Hippocampal formation (tissue), 2 donors: ENCODE measurements around the gene SCAF1.

ENCODE experiments used
- DNase-seq, 2 donors: peaks; one replicate each; lab custom pipeline; 2025; lab: John Stamatoyannopoulos, UW

Gene SCAF1

DNA sequence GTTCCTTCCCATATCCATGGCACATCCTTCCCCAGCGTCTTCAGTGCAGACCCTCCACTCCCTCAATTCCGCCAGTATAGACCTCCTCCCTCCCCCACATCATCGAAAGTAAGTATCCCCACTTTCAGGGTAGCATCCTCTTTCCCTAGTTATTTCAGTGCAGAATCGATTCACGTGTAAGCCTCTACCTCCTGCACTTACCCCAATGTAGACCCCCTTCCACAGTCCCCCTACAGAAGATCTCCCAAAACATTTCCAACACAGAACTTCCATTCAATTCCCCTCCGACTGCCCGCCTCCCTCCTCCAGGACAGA lies 23.0 kb downstream of the SCAF1 start:
- no peak for DNase-seq

DNA sequence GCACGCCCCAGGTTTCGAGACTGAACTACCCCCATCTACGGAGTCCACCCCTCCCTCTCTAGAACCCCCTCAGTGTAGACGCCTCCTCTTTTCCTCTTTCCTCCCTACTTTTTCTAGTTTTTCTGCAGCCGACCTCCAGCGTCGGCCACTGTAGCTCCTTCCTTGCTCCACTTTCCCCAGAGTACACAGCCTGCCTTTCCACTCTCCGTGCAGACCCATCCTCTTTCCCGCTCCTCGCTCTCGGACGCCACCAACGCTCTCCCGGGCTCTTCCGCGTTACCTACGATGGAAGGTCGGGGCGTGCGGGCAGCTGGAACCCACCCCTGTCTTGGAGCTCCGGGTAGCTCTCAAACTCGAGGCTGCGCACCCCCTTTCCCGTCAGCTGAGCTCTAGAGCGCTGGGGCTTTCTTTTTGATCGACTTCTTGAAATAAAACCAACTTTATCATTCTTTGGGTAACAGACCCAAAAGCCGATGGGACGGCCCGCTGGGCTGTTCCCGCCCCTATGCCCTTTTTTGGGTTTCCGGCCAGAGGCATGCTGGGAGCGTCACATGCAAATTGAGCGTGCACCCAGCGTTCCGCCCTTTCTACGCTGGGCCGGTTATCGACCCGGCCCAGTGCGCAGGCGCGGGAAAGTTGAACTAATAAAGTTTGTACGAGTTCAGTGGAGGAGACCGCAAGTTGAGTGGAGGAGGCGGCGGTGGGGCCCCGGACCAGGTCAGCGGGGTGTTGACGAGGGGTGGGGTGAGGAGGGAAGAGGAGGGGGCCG lies 23.5 kb downstream of the SCAF1 start, which contains the start of the genes BCL2L12 and IRF3:
TSS of gene BCL2L12 (plus strand) at position 583 of the 769 bp plus-strand sequence. CDS start 760 bp downstream, outside the sequence.
TSS of gene IRF3 (minus strand) at position 507 of the 769 bp plus-strand sequence. CDS start 1,019 bp downstream, outside the sequence.
- peak; percentile 90 to 91 for DNase-seq

DNA sequence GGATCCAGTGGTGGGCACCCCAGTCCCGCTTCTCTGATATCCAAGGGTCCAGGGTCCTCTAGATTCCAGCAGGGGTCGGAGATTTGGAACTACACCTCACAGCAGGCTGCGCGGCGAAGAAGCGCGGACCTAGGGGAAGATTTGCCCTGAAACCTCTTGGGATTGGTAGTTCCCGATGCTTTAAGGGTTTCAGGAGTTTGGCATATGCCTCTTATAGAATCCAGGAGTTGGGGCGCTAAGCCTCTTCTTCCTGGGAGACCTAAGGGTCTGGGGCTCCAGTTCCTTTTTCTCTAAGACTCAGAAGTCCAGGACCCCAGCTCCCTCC lies 24.1 kb downstream of the SCAF1 start:
- DNase-seq: no peak

DNA sequence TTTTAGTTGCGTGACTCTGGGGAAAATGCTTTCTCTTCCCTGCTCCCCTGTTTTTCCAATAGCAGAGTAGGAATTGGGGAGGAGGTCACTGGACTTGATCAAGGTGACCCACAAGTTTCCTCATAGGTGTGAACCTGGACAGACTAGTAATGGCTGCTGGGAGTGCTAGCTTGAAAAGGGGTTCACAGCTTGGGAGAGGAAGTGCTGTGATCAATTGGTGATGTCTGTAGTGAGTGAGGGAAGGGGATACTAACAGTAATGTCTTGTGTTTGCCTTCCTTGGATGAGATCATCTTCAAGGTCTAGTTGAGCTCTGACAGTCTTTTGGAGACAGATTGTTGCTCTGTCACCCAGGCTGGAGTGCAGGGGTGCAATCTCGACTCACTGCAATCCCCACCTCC lies 25.5 kb downstream of the SCAF1 start:
- no peak for DNase-seq

DNA sequence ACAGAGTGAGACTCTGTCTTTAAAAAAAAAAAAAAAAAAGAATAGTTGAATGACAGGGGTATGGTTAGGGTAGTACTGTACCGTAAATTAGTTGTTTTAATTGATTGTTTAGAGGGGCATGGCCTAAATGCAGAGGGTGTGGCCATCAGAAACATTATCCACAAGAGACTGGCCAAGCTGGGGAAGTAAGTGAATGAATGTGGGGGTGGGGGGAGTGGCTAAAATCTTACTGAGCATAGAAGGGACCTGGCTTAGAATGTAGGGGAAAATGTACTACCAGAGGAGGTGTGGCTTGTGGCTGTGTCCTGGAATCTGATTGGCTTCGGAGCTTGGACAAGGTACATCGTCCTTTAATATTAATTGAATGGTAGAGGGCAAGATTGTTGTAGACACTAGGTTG lies 27.5 kb downstream of the SCAF1 start:
- no peak for DNase-seq

DNA sequence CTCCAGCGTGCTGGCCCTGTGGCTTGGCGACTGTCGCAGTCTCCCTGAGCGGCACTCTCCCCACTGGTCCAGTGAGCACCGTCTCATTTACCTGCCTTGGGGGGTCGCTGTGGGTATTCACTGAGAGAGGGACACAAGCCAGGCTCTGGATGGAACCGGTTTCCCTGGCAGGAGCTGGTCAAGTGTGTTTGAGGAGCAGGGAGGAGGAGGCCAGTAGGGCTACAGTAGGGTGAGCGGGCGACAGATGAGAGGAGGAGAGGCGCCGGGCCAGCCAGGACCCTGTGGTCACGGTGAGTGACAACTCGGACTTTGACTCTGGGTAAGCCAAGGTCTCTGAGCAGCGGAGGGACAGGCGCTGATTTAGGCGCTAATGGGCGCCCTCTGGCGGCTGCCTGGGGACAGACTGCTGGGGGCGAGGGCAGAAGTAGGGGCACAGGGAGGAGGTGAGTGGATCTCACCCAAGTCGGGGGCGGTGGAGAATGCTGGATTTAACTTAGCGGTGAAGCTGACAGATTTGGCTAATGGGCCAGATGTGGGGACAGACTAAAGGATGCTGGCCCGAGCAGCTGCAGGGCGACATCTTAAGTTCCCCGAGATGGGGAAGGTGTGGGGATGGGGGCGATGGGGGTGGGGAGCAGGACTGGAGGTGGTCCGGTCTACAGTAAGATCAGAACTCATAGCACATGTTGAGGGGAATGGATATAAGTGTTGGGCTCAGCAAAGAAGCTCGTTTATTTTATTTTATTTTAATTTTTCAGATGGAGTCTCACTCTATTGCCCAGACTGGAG lies 30.3 kb downstream of the SCAF1 start:
- DNase-seq: peak; percentile 57 to 67

DNA sequence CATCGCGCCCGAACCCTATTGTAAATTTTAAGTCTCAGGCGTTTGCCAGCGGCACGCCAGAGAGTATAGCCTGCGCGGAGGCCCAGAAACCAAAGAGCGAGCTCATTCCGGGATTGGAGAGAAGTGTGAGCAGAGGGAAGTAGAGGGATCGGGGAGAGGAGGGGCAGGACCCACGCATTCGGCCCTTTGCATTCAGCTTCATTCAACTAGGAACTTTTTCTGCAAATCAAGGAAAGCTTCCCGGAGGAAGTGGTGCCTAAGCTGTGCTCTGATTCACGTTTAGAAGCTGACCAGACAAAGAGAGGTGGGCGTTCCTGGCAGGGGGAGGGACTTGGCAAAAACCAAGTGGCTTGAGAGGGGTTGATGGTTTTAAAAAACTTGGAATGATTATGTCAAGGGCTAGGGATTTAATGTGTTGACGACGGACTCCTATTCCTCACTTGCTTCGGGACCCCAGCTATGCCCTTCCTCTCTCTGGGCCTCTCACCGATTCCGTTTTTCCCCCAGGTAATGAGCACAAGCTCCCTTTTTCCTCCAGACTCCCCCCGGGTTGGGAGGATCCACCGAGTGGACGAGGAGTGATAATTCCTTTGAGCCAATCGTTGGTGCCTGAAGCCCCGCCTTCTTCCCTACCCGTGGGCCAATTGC lies 34.3 kb downstream of the SCAF1 start:
- DNase-seq: peak; percentile 91 to 97

DNA sequence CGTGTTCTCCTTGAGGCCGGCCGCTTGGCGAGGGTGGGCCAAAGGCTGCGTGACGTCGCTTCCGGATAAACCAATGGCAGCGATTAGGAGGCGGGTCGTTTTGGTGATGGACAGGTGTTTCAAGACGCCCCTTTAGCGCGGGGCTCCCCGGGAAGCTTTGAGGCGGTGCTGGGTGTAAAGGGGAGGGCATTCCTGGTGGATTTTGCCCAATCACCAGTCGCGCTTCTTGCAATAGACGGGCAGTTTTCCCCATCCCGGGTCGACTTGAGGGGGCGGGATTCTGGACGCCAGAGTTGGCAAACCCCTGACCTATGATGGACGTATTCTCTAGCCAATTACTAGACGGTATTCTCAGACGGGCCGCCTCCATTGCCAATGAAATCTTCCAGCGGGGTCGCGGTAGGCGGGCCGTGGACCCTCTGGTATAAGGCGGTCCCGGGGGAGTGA lies 34.8 kb downstream of the SCAF1 start:
- DNase-seq: peak; percentile 100

DNA sequence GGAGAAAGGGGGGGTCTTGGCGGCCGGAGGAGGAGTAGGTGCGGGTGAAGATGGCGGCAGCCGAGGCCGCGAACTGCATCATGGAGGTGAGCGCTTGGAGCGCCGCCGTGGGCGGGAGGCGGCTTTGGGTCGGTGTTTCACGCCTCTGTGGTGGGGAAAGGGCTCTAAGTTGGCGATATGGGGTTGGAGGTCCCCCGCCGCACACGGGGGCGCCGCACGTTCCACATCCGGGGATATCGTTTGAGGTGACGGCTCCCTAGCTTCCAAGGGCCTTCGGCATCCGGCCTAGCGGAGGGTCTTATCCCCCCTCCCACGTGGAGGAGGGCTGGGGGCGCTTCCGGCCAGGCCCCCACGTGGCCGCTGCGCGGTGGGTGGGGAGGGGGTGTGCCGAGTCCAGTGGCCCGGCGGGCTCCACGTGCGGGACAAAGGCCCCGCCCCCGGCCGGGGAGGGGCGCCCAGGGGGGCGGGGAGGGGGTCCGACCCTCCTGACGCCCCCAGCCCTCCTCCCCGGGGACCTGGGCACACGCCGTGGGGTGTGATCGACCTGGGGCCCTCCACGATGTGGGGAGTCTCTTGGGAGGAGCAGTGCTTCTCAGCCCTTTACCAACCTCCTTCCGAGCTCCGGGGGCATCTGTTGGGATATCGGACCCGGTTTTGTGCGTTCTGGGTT lies 35.4 kb downstream of the SCAF1 start, which contains the start of gene PRMT1:
TSS of gene PRMT1 (plus strand) at position 41 of the 670 bp plus-strand sequence. CDS start at position 51, 10 bp downstream.
- DNase-seq: no peak

DNA sequence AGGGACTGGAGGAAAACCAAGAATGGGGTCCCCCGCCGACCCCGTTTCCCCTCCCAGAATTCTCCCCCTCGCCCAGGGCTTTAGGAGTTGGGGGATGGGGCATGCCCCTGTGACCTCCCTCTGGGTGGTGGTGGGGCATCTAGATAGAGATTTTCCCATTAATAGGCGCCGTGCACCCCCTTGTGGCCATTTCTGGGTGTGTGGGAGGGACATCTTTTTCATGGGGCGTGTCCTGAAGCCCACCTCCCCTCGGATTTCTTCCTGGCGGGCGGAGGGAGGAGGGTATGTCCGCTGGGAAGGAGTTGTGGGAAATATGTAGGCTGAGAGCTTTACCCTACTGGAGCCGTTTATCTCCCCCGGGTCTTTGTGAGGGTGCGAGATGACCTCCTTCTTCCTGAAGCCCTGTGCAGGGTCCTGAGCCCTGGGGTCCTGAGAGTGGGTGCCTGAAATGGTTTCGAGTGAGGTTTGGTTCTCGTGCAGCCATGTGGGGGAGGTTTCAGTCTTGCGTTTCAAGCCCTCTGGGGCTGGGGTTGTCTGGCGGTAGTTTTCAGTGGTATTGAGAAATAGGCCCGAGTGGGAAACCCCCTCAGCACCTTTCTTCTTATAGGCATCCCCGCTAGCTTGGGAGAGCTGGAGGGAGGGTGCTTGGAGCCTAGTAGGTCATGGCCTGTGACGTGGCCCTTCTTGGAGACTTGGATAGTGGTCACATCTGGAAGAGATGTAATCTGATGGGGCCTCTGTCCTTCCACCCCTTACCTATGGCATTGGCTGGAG lies 36.1 kb downstream of the SCAF1 start:
- peak; percentile 18 to 24 for DNase-seq

DNA sequence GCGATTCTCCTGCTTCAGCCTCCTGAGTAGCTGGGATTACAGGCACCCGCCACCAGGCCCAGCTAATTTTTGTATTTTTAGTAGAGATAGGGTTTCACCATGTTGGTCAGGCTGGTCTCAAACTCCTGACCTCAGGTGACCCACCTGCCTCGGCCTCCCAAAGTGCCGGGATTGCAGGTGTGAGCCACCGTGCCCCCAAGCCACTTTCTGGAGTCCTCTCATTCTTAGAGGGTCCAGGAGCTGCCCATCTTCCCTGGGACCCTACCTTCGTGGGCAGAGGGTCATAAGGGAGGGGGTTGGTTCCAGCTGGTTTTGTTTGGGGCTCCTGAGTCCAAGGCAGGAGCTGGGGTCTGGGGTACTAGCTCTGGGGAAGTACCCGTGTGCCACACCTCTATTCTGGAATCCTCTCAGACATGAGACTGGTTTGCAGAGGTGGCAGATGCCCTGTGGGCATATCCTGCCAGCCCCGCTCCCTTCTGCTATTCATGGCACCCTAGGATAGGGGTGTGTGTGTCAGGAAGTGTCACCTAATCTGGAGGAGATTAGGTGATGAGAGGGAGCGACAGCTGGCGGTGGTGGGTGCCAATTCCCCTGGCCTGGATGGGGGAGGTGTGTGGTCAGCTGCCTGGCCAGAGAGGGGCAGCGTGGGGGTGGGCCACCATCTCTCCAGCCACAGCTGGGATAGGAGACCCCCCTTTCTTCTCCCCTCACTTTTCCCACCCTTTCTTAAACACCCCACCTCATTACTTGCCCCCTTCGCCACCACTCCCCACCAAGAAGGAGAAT lies 37.2 kb downstream of the SCAF1 start:
- DNase-seq: no peak

DNA sequence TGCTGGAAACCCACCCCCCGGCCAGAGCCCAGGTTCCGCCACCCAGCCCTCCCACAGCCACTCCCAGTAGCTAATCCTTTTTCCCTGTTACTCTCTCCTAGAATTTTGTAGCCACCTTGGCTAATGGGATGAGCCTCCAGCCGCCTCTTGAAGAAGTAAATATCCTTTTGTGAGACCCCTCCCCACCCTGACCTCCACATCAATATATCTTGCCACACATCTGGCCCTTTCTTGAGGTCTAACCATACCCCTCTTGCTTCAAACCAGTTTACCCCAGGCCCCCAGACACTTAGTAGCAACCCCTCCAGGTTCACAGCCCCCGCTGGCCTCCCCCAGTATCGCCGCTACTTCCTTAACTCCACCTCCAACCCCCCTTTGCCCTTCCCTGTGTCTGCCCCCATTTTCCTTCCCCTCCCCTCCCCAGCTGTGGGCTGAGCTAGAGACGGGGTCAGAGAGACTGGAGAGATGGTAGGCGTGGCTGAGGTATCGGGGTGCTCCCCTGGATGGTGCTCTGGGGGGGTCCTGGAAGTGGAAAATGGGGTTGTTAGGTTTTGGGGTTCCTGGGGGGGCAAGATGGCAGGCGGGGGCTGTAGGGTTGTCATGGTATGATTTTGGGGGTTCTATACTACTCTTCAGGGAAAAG lies 37.9 kb downstream of the SCAF1 start:
- DNase-seq: no peak

DNA sequence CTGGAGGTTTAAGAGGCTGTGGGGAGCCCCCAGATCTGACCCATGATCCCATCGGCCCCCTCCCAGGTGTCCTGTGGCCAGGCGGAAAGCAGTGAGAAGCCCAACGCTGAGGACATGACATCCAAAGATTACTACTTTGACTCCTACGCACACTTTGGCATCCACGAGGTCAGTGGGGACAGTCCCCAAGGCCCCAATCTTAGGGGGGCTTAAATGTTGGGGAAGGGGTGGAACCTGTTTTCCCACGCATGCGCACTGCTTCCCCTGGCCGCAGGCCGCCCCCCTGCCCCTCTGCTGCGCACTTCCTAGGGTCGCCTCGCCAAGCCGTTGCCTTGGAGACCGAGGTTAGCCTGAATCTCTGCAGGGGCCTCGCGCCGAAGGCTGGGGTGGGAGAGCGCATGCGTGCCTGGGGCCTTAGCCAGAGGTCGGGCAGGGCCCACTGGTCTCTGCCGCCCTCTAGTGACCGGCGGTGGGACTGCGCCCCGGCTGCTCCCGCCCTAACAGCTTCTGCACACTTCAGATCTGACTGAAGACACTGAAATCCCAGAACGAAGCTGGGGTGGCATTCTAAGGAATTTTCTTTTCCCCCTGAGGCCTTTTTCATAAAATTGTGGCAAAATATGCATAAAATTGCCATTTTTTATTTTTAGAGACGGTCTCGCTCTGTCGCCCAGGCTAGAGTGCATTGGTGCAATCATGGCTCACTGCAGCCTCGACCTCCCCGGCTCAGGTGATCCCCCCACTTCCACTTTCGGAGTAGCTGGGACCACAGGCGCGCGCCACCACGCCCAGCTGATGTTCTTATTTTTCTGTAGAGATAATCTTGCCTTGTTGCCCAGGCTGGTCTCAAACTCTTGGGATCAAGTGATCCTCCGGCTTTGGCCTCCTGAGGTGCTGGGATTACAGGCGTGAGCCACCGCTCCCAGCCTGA lies 38.7 kb downstream of the SCAF1 start:
- peak; percentile 74 to 75 for DNase-seq

DNA sequence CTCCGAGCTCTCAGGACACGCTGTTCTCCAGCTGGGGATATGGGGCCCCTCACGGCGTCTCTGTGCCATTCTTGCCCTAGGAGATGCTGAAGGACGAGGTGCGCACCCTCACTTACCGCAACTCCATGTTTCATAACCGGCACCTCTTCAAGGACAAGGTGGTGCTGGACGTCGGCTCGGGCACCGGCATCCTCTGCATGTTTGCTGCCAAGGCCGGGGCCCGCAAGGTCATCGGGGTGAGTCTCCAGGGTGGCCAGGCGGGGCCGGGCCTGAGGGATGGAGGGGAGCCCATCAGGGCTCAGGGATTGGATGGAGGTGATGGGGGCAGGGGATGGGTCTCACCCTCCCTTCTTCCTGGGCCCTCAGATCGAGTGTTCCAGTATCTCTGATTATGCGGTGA lies 39.8 kb downstream of the SCAF1 start:
- no peak for DNase-seq

DNA sequence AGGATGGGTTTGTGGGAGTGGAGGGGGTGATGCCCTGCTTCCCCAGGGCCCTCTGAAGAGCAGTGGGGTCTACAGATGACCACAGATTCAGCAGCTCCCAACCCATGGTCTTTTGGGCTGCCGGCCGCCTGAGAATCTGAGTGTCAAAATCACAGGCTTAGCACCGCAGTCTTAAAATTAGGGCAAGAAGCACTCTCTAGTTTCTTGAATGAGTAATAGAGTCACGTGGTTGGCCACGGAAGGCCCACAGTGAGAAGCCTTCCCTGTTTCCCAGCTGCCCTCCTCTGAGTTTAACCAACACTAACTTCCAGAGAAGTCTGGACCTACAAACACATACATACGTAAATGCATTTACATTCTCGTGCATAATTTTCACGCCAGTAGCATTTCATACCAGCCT lies 40.3 kb downstream of the SCAF1 start:
- DNase-seq: no peak

DNA sequence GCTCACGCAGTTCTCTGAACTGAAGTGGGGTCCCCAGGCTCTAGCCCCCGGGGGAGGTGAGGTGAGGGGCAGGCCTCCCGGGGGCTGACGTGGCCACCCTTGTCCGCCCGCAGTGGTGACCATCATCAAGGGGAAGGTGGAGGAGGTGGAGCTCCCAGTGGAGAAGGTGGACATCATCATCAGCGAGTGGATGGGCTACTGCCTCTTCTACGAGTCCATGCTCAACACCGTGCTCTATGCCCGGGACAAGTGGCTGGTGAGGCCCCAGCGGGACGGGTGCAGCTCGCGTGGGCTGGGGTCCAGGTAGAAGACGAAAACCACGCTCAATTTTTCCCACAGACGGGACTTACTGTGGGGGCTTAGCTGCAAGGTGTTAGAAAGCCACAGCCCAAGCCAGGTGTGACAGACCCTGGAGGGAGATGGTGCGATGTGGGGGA lies 41.8 kb downstream of the SCAF1 start:
- no peak for DNase-seq

DNA sequence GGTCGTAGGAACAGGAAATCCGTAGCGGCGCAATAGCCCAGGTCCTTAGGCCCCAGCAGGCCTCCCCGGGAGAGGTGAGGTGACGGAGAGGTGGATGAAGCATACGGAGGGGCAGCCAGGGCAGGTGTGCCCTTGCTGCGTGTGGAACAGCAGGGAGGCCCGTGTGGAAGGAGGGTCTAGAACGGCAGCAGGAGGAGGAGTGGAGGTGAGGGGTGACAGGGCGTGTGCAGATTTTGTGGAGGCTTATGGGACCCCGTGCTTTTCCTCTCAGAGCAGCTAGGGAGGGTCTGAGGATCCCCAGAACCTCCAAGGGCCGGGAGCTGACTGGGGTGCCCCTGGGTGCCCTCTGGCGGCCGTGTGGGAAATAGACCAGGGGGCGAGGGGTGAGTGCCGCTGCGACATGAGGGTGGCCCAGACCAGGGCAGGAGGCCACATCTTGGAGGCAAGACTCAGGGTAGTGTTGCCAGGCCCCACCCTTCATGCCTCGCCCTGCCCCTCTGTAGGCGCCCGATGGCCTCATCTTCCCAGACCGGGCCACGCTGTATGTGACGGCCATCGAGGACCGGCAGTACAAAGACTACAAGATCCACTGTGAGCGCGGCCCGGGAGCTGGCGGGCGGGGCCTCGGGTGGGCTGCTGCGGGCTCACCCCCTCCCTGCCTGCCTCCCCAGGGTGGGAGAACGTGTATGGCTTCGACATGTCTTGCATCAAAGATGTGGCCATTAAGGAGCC lies 42.4 kb downstream of the SCAF1 start:
- DNase-seq: no peak

DNA sequence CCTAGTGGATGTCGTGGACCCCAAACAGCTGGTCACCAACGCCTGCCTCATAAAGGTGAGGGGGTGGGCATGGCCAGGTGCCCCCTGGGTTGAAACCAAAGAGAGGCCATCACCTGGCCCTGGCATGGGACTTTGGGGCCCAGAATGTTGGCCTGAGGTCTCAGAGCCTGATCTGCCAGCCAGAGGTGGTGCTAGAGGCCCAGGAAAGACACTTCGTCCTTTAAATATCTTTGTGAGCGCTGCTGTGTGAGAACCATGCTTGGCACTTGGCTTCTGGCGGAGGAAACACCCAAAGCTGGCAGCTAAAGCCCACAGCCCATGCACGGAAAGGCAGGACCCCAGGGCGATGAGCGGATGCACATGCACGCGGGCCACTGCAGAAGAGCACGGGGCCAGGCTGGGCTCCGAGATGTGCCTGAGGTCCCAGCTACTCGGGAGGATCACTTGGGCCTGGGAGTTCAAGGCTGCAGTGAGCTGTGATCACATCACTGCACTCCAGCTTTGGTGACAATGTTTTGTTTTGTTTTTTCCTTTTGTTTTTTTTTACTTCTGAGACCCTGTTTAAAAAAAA lies 43.1 kb downstream of the SCAF1 start:
- no peak for DNase-seq
